ENCODE measurements around the gene TMED5. TPM values are rescaled to one million over a fixed set of nuclear protein-coding genes. Genes with fewer than 3 reads are reported as not detected.
A peak's percentile ranks its signal among the peaks of the same experiment; 100 is the strongest.
"Not testable (repeated sequence)": the region's sequence is repeated elsewhere in the genome, so short reads cannot be mapped to it uniquely, and the experiment has no call there.

Gene TMED5
- total RNA-seq = 10 to 100 TPM; 55.2 to 62.5 TPM
- long read RNA-seq, full-length matches to known transcripts = 83 of 91 reads
- long read RNA-seq, partial matches to known transcripts = 3 of 91 reads
- long read RNA-seq, other reads (novel, unspliced or antisense) = 5 of 91 reads

DNA sequence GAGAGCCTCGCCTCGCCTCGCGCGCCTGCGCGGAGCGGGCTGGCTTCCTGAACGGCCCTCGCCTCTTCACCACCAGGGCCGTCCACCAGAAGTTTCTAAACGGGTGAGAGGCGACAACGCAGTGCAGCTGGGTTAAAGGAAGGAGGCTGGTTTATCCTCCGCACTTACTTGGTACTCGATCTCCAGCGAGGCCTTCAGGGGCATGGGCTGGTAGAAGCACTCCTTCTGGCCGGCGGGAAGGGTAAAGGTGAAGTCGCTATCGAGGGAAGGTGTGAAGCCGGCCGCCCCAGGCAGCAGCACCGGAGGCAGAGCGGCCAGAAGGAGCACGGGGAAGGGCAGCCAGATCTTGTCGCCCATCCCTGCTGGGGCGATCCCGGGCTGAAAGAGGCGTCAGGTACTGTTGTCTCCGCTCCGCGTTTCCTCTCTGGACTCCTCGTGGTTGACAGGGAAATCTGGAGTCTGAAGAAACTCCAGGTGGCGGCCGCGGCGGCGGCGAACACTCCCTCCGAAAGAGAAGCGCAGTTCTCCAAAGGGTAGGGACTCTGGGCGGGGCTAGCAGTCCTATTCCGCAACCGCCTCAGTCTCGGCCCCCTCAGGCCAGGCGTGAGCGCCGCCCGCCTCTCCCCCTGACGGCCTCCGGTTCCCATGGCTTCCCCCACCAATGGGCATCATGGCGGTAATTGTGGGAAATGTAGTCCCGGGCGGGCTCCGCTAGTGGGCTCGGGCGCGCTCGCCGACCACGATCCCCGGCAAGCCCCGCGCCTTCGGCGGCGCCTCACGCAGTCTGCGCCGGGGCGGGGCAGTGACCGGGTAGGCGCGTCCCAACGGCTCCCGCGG lies at the start of gene TMED5:
TSS of gene TMED5 (minus strand) at position 528 of the 837 bp plus-strand sequence. CDS start at position 357, 171 bp downstream.
- DNase-seq = peak; percentile 97 to 99
- intact Hi-C loops (cut with DNase I, micrococcal nuclease) = loop anchor here in 1 of 2 donors (10.0 kb wide), 1 partner anchor 95 kb away; no protein-coding TSS in a partner anchor
- ATAC-seq = peak; percentile 93

DNA sequence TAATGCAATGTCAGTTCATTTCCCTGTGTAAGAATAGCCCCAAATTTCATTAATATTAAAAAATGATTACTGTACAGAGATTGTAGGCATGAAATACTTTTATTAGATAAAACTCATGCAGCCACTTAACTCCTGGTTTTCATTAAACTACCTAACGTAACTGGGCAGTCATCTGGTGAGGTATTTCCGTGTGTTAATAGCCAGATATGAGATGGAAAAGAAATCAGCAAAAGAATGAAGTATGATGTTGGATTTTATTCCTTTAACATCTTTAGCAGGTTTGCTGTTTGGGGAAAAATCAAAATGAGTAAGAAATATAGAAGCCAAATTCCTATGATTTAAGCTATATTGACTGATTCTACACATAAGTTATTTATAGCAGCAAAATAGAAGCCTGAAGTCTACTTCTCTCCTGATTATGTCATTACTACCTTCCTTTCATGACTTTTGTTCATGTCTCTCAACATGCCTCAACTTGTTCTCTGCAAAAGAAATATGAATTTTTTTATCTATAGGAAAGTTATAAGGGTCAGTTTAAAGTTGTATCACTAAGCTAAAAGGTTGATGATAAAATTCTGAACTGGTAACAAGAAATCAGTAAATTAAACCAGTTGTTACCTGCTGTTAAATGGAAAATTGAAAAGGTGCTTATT lies 42.9 kb upstream of the TMED5 start:
- intact Hi-C loops (cut with DNase I, micrococcal nuclease) = no loop called here
- DNase-seq (no peak), ATAC-seq (no peak)

DNA sequence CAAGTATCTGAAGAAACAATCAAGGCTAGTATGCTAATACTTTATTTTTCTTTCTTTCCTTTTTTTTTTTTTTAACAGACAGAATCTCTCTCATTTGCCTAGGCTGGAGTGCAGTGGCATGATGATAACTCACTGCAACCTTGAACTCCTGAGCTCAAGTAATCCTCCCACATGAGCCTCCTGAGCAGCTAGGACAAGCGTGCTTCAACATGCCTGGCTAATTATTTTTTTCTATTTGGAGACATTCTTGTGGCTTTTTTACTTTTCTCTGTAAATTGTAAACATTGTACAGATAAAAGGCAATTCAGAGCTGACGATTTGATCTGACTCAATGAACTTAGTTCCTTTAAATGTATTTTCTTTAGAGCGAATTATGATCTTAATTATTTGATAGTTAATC lies 41.7 kb upstream of the TMED5 start:
- intact Hi-C loops (cut with DNase I, micrococcal nuclease) = no loop called here
- no peak for DNase-seq
- ATAC-seq = no peak

DNA sequence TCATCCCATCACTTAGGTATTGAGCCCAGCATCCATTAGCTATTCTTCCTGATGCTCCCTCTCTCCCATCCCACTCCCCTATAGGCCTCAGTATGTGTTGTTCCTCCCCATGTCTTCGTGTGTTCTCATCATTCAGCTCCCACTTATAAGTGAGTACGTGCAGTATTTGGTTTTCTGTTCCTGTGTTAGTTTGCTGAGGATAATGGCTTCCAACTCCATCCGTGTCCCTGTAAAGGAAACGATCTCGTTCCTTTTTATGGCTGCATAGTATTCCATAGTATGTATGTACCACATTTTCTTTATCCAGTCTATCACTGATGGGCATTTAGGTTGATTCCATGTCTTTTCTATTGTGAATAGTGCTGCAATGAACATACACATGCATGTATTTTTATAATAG lies 40.5 kb upstream of the TMED5 start:
- ATAC-seq; DNase-seq; intact Hi-C loops (cut with DNase I, micrococcal nuclease): not testable (repeated sequence)

DNA sequence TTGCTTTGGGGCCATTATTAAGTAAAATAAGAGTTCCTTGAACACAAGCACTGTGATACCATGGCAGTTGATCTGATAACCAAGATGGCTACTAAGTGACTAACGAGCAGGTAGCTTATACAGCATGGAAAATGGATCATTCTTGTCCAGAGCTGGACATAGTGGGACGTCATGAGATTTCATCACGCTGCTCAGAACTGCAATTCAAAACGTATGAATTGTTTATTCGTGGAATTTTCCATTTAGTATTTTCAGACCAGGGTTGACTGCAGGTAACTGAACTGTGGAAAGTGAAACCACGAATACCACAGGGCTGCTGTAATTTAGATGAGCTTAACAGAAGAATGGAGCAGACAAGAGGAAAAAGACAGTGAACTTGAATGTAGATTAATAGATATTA lies 39.2 kb upstream of the TMED5 start:
- intact Hi-C loops (cut with DNase I, micrococcal nuclease) = no loop called here
- DNase-seq (no peak), ATAC-seq (no peak)

- ATAC-seq = no peak
- intact Hi-C loops (cut with DNase I, micrococcal nuclease) = no loop called here
- DNase-seq = no peak
Measured at GRCh38 chr1:93215322-93215721, 35.1 kb upstream of the TMED5 start.

- ATAC-seq (no peak), DNase-seq (no peak)
- intact Hi-C loops (cut with DNase I, micrococcal nuclease) = no loop called here
Measured at GRCh38 chr1:93207211-93207610, 27.0 kb upstream of the TMED5 start.

- ATAC-seq (no peak), DNase-seq (no peak)
- intact Hi-C loops (cut with DNase I, micrococcal nuclease) = no loop called here
Measured at GRCh38 chr1:93206567-93206954, 26.3 kb upstream of the TMED5 start.

GRCh38 chr1:93205892-93206566 lies 25.8 kb upstream of the TMED5 start:
- no peak for ATAC-seq
- intact Hi-C loops (cut with DNase I, micrococcal nuclease) = no loop called here
- no peak for DNase-seq

DNA sequence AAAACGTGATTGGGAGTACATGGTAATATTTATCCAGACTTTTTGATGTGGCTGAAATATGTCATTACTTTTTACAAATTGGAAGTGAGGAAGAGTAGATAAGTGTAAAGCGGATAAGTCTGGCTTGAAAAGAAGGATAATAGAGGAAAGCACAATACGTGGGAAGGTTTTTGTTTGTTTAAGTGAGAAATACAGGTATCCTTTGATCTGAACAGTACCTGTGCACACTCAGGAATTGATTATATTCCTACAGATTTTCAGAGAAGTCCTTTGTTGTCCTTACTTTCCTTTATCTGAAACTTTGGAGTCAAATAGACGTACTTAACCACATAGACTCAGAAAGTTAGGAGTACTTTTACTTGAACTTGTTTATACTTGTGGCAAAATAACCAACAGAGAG lies 20.5 kb upstream of the TMED5 start:
- ATAC-seq = no peak

GRCh38 chr1:93200086-93200620 lies 19.9 kb upstream of the TMED5 start:
- ATAC-seq (no peak), DNase-seq (no peak)
- intact Hi-C loops (cut with DNase I, micrococcal nuclease) = no loop called here

More for the DNA sequence above, 20.5 kb upstream of the TMED5 start:
- no peak for DNase-seq
- intact Hi-C loops (cut with DNase I, micrococcal nuclease) = no loop called here

GRCh38 chr1:93199150-93199549 lies 18.9 kb upstream of the TMED5 start:
- DNase-seq (no peak), ATAC-seq (no peak)
- intact Hi-C loops (cut with DNase I, micrococcal nuclease) = no loop called here

DNA sequence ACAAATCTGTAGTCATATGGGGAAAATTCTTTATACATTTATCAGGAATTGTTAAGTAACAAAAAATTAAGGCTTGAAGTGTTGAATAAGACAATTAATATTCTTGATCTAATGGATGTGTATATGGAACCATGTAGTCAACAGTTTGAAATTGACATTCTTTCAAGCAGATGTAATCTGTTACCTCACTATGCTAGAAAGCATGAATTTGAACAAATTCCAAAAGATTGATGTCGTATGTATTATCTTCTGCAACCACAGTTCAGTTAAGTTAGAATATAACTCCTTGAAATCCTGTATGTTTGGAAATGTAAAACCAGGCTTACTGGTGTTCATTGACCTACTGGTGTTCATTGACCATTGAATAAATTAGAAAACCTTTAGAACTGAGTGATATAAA lies 16.4 kb upstream of the TMED5 start:
- intact Hi-C loops (cut with DNase I, micrococcal nuclease) = no loop called here
- ATAC-seq (no peak), DNase-seq (no peak)

DNA sequence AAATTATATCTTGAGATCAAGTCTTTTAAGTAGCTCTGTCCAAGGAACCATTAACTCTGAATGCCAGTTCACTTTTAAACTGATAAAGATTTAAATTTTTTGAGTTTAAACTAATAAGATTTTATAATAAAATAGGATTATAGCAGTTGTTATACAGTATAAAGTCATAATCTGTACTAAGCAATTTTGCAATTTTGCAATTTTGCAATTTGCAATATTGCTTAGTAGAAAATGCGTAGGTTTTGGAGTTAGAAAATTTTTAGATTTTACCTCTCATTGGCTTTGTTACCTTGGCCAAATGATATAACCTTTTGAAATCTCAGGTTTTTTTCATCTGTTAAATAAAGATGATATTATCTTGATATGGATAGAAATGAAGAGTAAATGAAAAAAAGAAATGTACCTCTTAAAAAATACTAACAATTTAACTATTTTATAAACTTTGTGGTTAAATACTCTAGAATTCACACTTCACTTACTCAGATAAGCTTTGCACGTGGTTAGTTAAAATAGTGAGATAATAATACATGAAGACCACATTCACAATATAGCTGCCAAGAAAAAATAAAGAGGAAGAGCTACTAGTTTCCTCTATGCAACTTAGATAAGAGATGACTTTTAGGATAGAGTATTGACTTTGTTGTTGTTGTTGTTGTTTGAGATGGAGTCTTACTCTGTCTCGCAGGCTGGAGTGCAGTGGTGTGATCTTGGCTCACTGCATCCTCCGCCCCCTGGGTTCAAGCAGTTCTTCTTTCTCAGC lies 14.2 kb upstream of the TMED5 start:
- no peak for DNase-seq
- intact Hi-C loops (cut with DNase I, micrococcal nuclease) = no loop called here
- no peak for ATAC-seq

- no peak for ATAC-seq
- intact Hi-C loops (cut with DNase I, micrococcal nuclease) = no loop called here
Measured at GRCh38 chr1:93190432-93190831, 10.2 kb upstream of the TMED5 start.

GRCh38 chr1:93186667-93187066 lies 6.5 kb upstream of the TMED5 start:
- ATAC-seq (no peak), DNase-seq (no peak)
- intact Hi-C loops (cut with DNase I, micrococcal nuclease) = loop anchor here in 1 of 2 donors (10.0 kb wide), 1 partner anchor 102 kb away; no protein-coding TSS in a partner anchor

More at GRCh38 chr1:93190432-93190831, 10.2 kb upstream of the TMED5 start:
- no peak for DNase-seq

GRCh38 chr1:93180723-93181613 lies 755 bp upstream of the TMED5 start, which contains the start of gene CCDC18:
CCDC18 (plus strand) TSS chr1:93180724; CDS start chr1:93183362, 2,638 bp downstream.
- DNase-seq (no peak), ATAC-seq (peak; percentile 2)
- intact Hi-C loops (cut with DNase I, micrococcal nuclease) = loop anchor here in 1 of 2 donors (10.0 kb wide), 1 partner anchor 96 kb away; no protein-coding TSS in a partner anchor
